GM12878 (cell line): ENCODE data around the gene BNC2. TPM values are rescaled to one million over a fixed set of nuclear protein-coding genes. Genes with fewer than 3 reads are reported as not detected.

Experiments
- ATAC-seq: fragments of 200-7000 bp; cut with Tn5 transposase; 3 replicates; pipeline ENCODE4 v1.9.1; 2020; ENCODE audit warnings: mild to moderate bottlenecking, moderate library complexity
- BruUV-seq: library from RNA; stranded (reverse); fragments of 400-500 nt; replicated peaks from 2 replicates; lab custom pipeline; 2021; lab: Mats Ljungman, UMichigan
- CTCF ChIA-PET: fragments of 300-600 bp; sonication (Branson Sonifier 250); formaldehyde crosslinking; extraction: SDS; loops from one replicate; lab custom pipeline; 2021; ENCODE audit warnings: inconsistent platforms; lab: Yijun Ruan, JAX
- POLR2A ChIA-PET: fragments of 350-600 bp; formaldehyde crosslinking; extraction: SDS; loops from one replicate; lab custom pipeline; 2021; ENCODE audit warnings: inconsistent platforms; lab: Charles Lee
- RAD21 ChIA-PET: fragments of 300-600 bp; sonication (Branson Sonifier 250); formaldehyde crosslinking; loops from one replicate; lab custom pipeline; 2023; ENCODE audit warnings: antibody characterized with exemption; ENCODE audit not compliant: unreplicated experiment; lab: Charles Lee
- SMC1A ChIA-PET: fragments of 300-600 bp; sonication (Branson Sonifier 250); formaldehyde crosslinking; loops from one replicate; lab custom pipeline; 2023; ENCODE audit not compliant: unreplicated experiment, uncharacterized antibody; lab: Charles Lee
- DNase-seq: peaks from one replicate; pipeline ENCODE4 v3.0.0-alpha.2; 2011; ENCODE audit warnings: low read depth, low spot score
- FAIRE-seq: peaks from 3 replicates; lab custom pipeline; 2011; peaks lifted over from hg19 to GRCh38; lab: Jason Lieb, UNC
- H2AFZ ChIP-seq: 2 replicates; pipeline ENCODE4 v1.6.0; 2011; ENCODE audit warnings: low read depth, low read length, control low read depth; ENCODE audit not compliant: control insufficient read depth
- H3K27ac ChIP-seq: 2 replicates; pipeline ENCODE4 v1.5.1; 2011; ENCODE audit warnings: control low read depth; ENCODE audit not compliant: control insufficient read depth, insufficient read depth
- H3K27me3 ChIP-seq, 2 experiments: replicated peaks in 1 of 2; 2 replicates each; pipeline versions ENCODE4 v1.6.0 to v1.6.1; 2011; ENCODE audit warnings: low read length in 1 of 2; ENCODE audit not compliant: control insufficient read depth in 2 of 2, insufficient read depth in 2 of 2
- H3K36me3 ChIP-seq, 2 experiments: 2 replicates each; pipeline ENCODE4 v1.5.1; 2011; ENCODE audit warnings: low read length in 1 of 2; ENCODE audit not compliant: control insufficient read depth in 2 of 2, insufficient read depth in 2 of 2
- H3K4me1 ChIP-seq: 2 replicates; pipeline ENCODE4 v1.6.1; 2011; ENCODE audit warnings: mild to moderate bottlenecking, low read length, moderate library complexity, mixed read lengths; ENCODE audit not compliant: control insufficient read depth, insufficient read depth
- H3K4me2 ChIP-seq: 2 replicates; pipeline ENCODE4 v1.6.0; 2011; ENCODE audit warnings: control low read depth; ENCODE audit not compliant: control insufficient read depth, insufficient read depth
- H3K4me3 ChIP-seq: fragments of 200-600 bp; sonication (generic); 2 replicates; pipeline ENCODE4 v1.5.1; 2016
- H3K79me2 ChIP-seq: 2 replicates; pipeline ENCODE4 v1.6.0; 2011; ENCODE audit warnings: low read length; ENCODE audit not compliant: control insufficient read depth, insufficient read depth
- H3K9ac ChIP-seq: 2 replicates; pipeline ENCODE4 v1.8.0; 2011; ENCODE audit warnings: low read length, control low read depth, mixed read lengths; ENCODE audit not compliant: control insufficient read depth, insufficient read depth
- H3K9me3 ChIP-seq: replicated peaks from 3 replicates; pipeline ENCODE4 v1.5.1; 2011; ENCODE audit warnings: mild to moderate bottlenecking, low read length; ENCODE audit not compliant: control insufficient read depth, insufficient read depth
- H4K20me1 ChIP-seq: 2 replicates; pipeline ENCODE4 v1.6.0; 2011; ENCODE audit not compliant: control insufficient read depth, insufficient read depth
- BCLAF1 ChIP-seq: fragments of 450-650 bp; IDR thresholded peaks from 2 replicates; pipeline ENCODE4 v1.6.1; 2017; ENCODE audit warnings: antibody characterized with exemption, mild to moderate bottlenecking, moderate library complexity
- HDAC6 ChIP-seq: fragments of 200-600 bp; sonication (generic); IDR thresholded peaks from one replicate; pipeline ENCODE4 v1.8.0; 2017; ENCODE audit warnings: antibody characterized with exemption; ENCODE audit not compliant: unreplicated experiment
- IRF4 ChIP-seq: IDR thresholded peaks from 2 replicates; pipeline ENCODE4 v1.6.1; 2011; ENCODE audit warnings: low read depth, low read length
- NFYB ChIP-seq: IDR thresholded peaks from 2 replicates; pipeline ENCODE4 v1.6.1; 2011; ENCODE audit warnings: low read depth, mild to moderate bottlenecking, low read length, improper control_type of control experiment, moderate library complexity; ENCODE audit not compliant: insufficient read depth
- NKRF ChIP-seq: fragments of 450-650 bp; conservative IDR thresholded peaks from 2 replicates; pipeline ENCODE4 v1.6.1; 2017; ENCODE audit warnings: mild to moderate bottlenecking, moderate library complexity
- STAT1 ChIP-seq: fragments of 450-650 bp; conservative IDR thresholded peaks from 2 replicates; pipeline ENCODE4 v1.6.1; 2014; ENCODE audit warnings: antibody characterized with exemption, mild to moderate bottlenecking
- ZBTB40 ChIP-seq: fragments of 450-650 bp; IDR thresholded peaks from 2 replicates; pipeline ENCODE4 v1.6.1; 2016; ENCODE audit warnings: mild to moderate bottlenecking, moderate library complexity, borderline replicate concordance
- ZNF384 ChIP-seq: IDR thresholded peaks from 2 replicates; pipeline ENCODE4 v1.6.1; 2012; ENCODE audit warnings: low read depth, mild to moderate bottlenecking, low read length, improper control_type of control experiment, borderline replicate concordance
- ZNF622 ChIP-seq: fragments of 450-650 bp; IDR thresholded peaks from 2 replicates; pipeline ENCODE4 v1.6.1; 2017; ENCODE audit warnings: mild to moderate bottlenecking, inconsistent platforms
- WGBS: methylation state at CpG from one replicate; pipeline ENCODE4 v1.1.6; 2016; ENCODE audit warnings: low lambda C conversion rate; ENCODE audit not compliant: insufficient replicate concordance, insufficient coverage; ENCODE audit errors: missing lambda C conversion rate; 5-methylcytosine and 5-hydroxymethylcytosine counted together
- in situ Hi-C: fragments of 300-500 bp; cut with MboI; formaldehyde crosslinking; loops from 9 replicates; pipeline ENCODE4 v1.14.3; 2018; ENCODE audit warnings: mixed read lengths
- intact Hi-C: fragments of 100-400 bp; cut with micrococcal nuclease; formaldehyde crosslinking; loops from one replicate; pipeline ENCODE4 v1.14.2; 2022; ENCODE audit not compliant: unreplicated experiment
- polyA plus RNA-seq, 11 experiments: library from polyadenylated mRNA; depleted of rRNA in 4 of 11; unstranded in 6 of 11; stranded (reverse) in 5 of 11; fragments of >200 nt; fragmentation: Nextera tagmentation in 4 of 11; fragmentation: Illumina TruSeq in 1 of 11; extraction: Ambion mirVana in 4 of 11; extraction: Trizol in 1 of 11; gene quantifications; 1 replicate in 1 of 11; 2 replicates in 10 of 11; pipeline versions ENCODE4 v1.2.1 to v1.2.3, GENCODE V29; 2011 to 2016; ENCODE audit warnings: inconsistent platforms in 2 of 11, missing spikeins in 2 of 11, low read depth in 1 of 11
- total RNA-seq, 4 experiments: library from RNA; depleted of rRNA in 3 of 4; stranded (reverse); fragments of >200 nt in 3 of 4; fragmentation: Illumina TruSeq in 1 of 4; extraction: Trizol in 1 of 4; gene quantifications; 2 replicates each; pipeline versions ENCODE4 v1.2.1 to v1.2.3, GENCODE V29; 2013 to 2021
- TF ChIP-seq, protein P1 (sequence below): fragments of 450-650 bp; IDR thresholded peaks from 2 replicates; pipeline ENCODE4 v1.6.1; 2018; ENCODE audit warnings: mild to moderate bottlenecking, low read depth, moderate library complexity; ENCODE audit not compliant: partially characterized antibody

Gene BNC2
- total and polyA plus RNA-seq, 10 of the 15 experiments (the other 5 are each of a cell fraction or from before 2014, with no cell fraction given) = 0.05 to 14.5 (median 0.26) TPM

GRCh38 chr9:16499892-16500291 is 370.6 kb downstream of the BNC2 start (continued):
- TF ChIP-seq BCLAF1 (no peak), HDAC6 (no peak), NKRF (no peak), ZNF622 (no peak), STAT1 (no peak)

DNA sequence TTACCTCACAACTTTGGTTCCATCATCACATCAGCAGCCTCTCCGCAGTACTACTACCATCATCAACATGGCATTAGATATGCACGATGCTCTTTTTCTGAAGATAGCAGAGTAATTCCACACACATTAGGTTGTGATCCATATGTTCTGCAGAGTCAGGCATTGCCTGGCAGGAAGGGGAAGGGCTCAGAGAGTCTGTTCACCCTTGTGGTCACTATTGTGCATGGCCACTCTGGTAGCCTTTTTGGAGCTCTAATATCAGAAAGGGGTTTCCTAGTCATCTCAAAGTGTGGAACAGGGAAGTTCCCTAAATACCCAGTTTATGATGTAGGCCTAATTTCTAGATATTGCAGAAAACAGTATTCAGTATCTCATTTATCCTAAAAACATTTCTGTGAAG is 373.6 kb downstream of the BNC2 start:
- no peak for FAIRE-seq
- H3K4me1 ChIP-seq = no peaks in the 10 kb centered on the region
- no peak overlapping the region for H3K4me2 ChIP-seq
- BruUV-seq = no TSS peak
- no peak overlapping the region for H3K4me3 ChIP-seq
- H3K27ac ChIP-seq = no peak overlapping the region
- no peaks in the 10 kb centered on the region for H3K9me3 ChIP-seq
- H2AFZ ChIP-seq = no peak overlapping the region
- ChIA-PET CTCF (no interaction called here), RAD21 (no interaction called here), SMC1A (interaction anchor here (1.0 kb wide), 1 partner anchor 17 kb away, joined by 3 read pairs; no protein-coding TSS in a partner anchor), POLR2A (interaction anchor here (0.6 kb wide), 2 partner anchors 35 to 1026 kb away, joined by 3 to 7 read pairs; no protein-coding TSS in a partner anchor)
- H3K27me3 ChIP-seq = no peaks in the 10 kb centered on the region
- whole genome bisulfite sequencing = 50% methylated on average over 2 of the region's 2 CpGs
- intact Hi-C loops (no loop called here), in situ Hi-C loops (no loop called here)
- H3K79me2 ChIP-seq = no peaks in the 10 kb centered on the region
- no peaks in the 10 kb centered on the region for H3K36me3 ChIP-seq
- H3K9ac ChIP-seq = no peak overlapping the region
- ATAC-seq = no peak; the same call in 2 of the 3 replicates
- no peaks in the 10 kb centered on the region for H4K20me1 ChIP-seq
- no peak for DNase-seq
- no peak for TF ChIP-seq ZNF384
- TF ChIP-seq NFYB = no peak
- no peak for TF ChIP-seq ZBTB40
- TF ChIP-seq IRF4 = no peak
- TF ChIP-seq, protein P1, sequence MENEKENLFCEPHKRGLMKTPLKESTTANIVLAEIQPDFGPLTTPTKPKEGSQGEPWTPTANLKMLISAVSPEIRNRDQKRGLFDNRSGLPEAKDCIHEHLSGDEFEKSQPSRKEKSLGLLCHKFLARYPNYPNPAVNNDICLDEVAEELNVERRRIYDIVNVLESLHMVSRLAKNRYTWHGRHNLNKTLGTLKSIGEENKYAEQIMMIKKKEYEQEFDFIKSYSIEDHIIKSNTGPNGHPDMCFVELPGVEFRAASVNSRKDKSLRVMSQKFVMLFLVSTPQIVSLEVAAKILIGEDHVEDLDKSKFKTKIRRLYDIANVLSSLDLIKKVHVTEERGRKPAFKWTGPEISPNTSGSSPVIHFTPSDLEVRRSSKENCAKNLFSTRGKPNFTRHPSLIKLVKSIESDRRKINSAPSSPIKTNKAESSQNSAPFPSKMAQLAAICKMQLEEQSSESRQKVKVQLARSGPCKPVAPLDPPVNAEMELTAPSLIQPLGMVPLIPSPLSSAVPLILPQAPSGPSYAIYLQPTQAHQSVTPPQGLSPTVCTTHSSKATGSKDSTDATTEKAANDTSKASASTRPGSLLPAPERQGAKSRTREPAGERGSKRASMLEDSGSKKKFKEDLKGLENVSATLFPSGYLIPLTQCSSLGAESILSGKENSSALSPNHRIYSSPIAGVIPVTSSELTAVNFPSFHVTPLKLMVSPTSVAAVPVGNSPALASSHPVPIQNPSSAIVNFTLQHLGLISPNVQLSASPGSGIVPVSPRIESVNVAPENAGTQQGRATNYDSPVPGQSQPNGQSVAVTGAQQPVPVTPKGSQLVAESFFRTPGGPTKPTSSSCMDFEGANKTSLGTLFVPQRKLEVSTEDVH = no peak
